Neural cell (in vitro differentiated cells): ENCODE measurements around the gene AOX1. TPM values are rescaled to one million over a fixed set of nuclear protein-coding genes. Genes with fewer than 3 reads are reported as not detected.

ENCODE experiments used
- H2AFZ ChIP-seq: fragments of 200-600, 300-800 bp; sonication (generic), shearing (Covaris generic); 2 replicates; pipeline ENCODE4 v1.6.0; 2014; ENCODE audit warnings: low read depth, mild to moderate bottlenecking, antibody characterized with exemption, low read length, moderate library complexity
- H3F3A ChIP-seq: fragments of 200-600 bp; shearing (Covaris generic); 2 replicates; pipeline ENCODE4 v1.6.1; 2016; ENCODE audit warnings: mild to moderate bottlenecking, moderate library complexity, mixed read lengths, antibody characterized with exemption, low read length; ENCODE audit not compliant: insufficient read depth, poor library complexity, severe bottlenecking
- H3K27ac ChIP-seq: fragments of 200-600, 300-800 bp; sonication (generic), shearing (Covaris generic); 2 replicates; pipeline ENCODE4 v1.5.1; 2014; ENCODE audit warnings: mild to moderate bottlenecking, low read length, moderate library complexity
- H3K27me3 ChIP-seq: fragments of 300-800, 200-600 bp; sonication (generic), shearing (Covaris generic); 2 replicates; pipeline ENCODE4 v1.6.0; 2014; ENCODE audit warnings: mild to moderate bottlenecking, low read depth, low read length, moderate library complexity; ENCODE audit not compliant: insufficient read depth
- H3K36me3 ChIP-seq: fragments of 300-800, 200-600 bp; sonication (generic), shearing (Covaris generic); 2 replicates; pipeline ENCODE4 v1.5.1; 2014; ENCODE audit warnings: mild to moderate bottlenecking, antibody characterized with exemption, low read length, moderate library complexity; ENCODE audit not compliant: insufficient read depth
- H3K4me2 ChIP-seq: fragments of 300-800, 200-600 bp; sonication (generic), shearing (Covaris generic); 2 replicates; pipeline ENCODE4 v1.6.0; 2014; ENCODE audit warnings: mild to moderate bottlenecking, low read length
- H3K4me3 ChIP-seq: fragments of 300-800, 200-600 bp; sonication (generic), shearing (Covaris generic); 2 replicates; pipeline ENCODE4 v1.5.1; 2014; ENCODE audit warnings: mild to moderate bottlenecking, low read length, moderate library complexity
- H3K79me2 ChIP-seq: fragments of 200-600 bp; shearing (Covaris generic); replicated peaks from 2 replicates; pipeline ENCODE4 v1.6.0; 2014; ENCODE audit warnings: mild to moderate bottlenecking, low read length, moderate library complexity; ENCODE audit not compliant: insufficient read depth
- H3K9ac ChIP-seq: fragments of 300-800, 200-600 bp; sonication (generic), shearing (Covaris generic); 2 replicates; pipeline ENCODE4 v1.6.1; 2016; ENCODE audit warnings: mild to moderate bottlenecking, low read length, mixed read lengths
- H3K9me2 ChIP-seq: fragments of 200-600 bp; shearing (Covaris generic); 2 replicates; pipeline ENCODE4 v1.6.1; 2016; ENCODE audit warnings: mild to moderate bottlenecking, low read length, mixed read lengths; ENCODE audit not compliant: insufficient read depth
- H3K9me3 ChIP-seq: fragments of 200-600, 300-800 bp; sonication (generic), shearing (Covaris generic); 2 replicates; pipeline ENCODE4 v1.6.1; 2016; ENCODE audit warnings: mild to moderate bottlenecking, mixed run types, low read length, moderate library complexity, mixed read lengths
- H4K20me1 ChIP-seq: fragments of 200-600 bp; shearing (Covaris generic); 2 replicates; pipeline ENCODE4 v1.6.1; 2016; ENCODE audit warnings: mild to moderate bottlenecking, mixed run types; ENCODE audit not compliant: insufficient read depth
- CTCF ChIP-seq: fragments of 450-650 bp; IDR thresholded peaks from 2 replicates; pipeline ENCODE4 v1.5.1; 2014; ENCODE audit warnings: antibody characterized with exemption, mild to moderate bottlenecking, moderate library complexity; ENCODE audit not compliant: poor library complexity, severe bottlenecking
- EP300 ChIP-seq: fragments of 450-650 bp; conservative IDR thresholded peaks from 2 replicates; pipeline ENCODE4 v1.6.1; 2014; ENCODE audit warnings: antibody characterized with exemption, mild to moderate bottlenecking, moderate library complexity; ENCODE audit not compliant: poor library complexity, severe bottlenecking
- EZH2 ChIP-seq: fragments of 200-600, 300-800 bp; shearing (Covaris generic), sonication (generic); IDR thresholded peaks from 2 replicates; pipeline ENCODE4 v1.6.1; 2014; ENCODE audit warnings: antibody characterized with exemption, low read length, borderline replicate concordance, mild to moderate bottlenecking; ENCODE audit not compliant: insufficient read depth, poor library complexity, severe bottlenecking
- MXI1 ChIP-seq: fragments of 450-650 bp; conservative IDR thresholded peaks from 2 replicates; pipeline ENCODE4 v1.6.1; 2014; ENCODE audit warnings: antibody characterized with exemption, mild to moderate bottlenecking; ENCODE audit not compliant: poor library complexity, severe bottlenecking
- POLR2AphosphoS5 ChIP-seq: IDR thresholded peaks from 2 replicates; pipeline ENCODE4 v1.6.1; 2012
- RAD21 ChIP-seq: fragments of 450-650 bp; conservative IDR thresholded peaks from 2 replicates; pipeline ENCODE4 v1.6.1; 2014; ENCODE audit warnings: antibody characterized with exemption, mild to moderate bottlenecking, moderate library complexity
- REST ChIP-seq: IDR thresholded peaks from 2 replicates; pipeline ENCODE4 v1.6.1; 2012; ENCODE audit warnings: borderline replicate concordance
- SMC3 ChIP-seq: fragments of 450-650 bp; conservative IDR thresholded peaks from 2 replicates; pipeline ENCODE4 v1.6.1; 2014; ENCODE audit warnings: antibody characterized with exemption, mild to moderate bottlenecking, moderate library complexity; ENCODE audit not compliant: poor library complexity
- TAF1 ChIP-seq: IDR thresholded peaks from 2 replicates; pipeline ENCODE4 v1.6.1; 2012; ENCODE audit warnings: low read depth
- polyA plus RNA-seq: library from polyadenylated mRNA; depleted of rRNA; stranded (reverse); fragments of >200 nt; gene quantifications from 2 replicates; pipeline ENCODE4 v1.2.3, GENCODE V29; 2014

Gene AOX1
- polyA plus RNA-seq, 1 donor from 2014 or later = not detected

- Histone ChIP-seq H3K27ac (no peak overlapping the region), H3K9ac (no peak overlapping the region), H3K27me3 (no peaks in the 10 kb centered on the region), H3K36me3 (no peaks in the 10 kb centered on the region), H3K9me3 (no peaks in the 10 kb centered on the region), H3K4me3 (no peak overlapping the region), H2AFZ (no peak overlapping the region), H3K9me2 (no peaks in the 10 kb centered on the region), H3K79me2 (no peaks in the 10 kb centered on the region), H3F3A (no peaks in the 10 kb centered on the region), H4K20me1 (no peaks in the 10 kb centered on the region), H3K4me2 (no peak overlapping the region)
- TF ChIP-seq SMC3 (no peak), EZH2 (no peak), REST (no peak), MXI1 (no peak), RAD21 (no peak), EP300 (no peak), TAF1 (no peak), POLR2AphosphoS5 (no peak), CTCF (no peak)
These were observed 108.1 kb downstream of the AOX1 start for GRCh38 chr2:200693836-200694470.

- H3K4me2 ChIP-seq = no peak overlapping the region
These were observed 109.4 kb downstream of the AOX1 start for GRCh38 chr2:200695191-200695590.

More at GRCh38 chr2:200695191-200695590, 109.4 kb downstream of the AOX1 start:
- Histone ChIP-seq H4K20me1 (no peaks in the 10 kb centered on the region), H3K27me3 (no peaks in the 10 kb centered on the region), H3K9me3 (no peaks in the 10 kb centered on the region), H2AFZ (no peak overlapping the region), H3K9ac (no peak overlapping the region), H3K27ac (no peak overlapping the region), H3K4me3 (no peak overlapping the region), H3K9me2 (no peaks in the 10 kb centered on the region), H3K36me3 (no peaks in the 10 kb centered on the region), H3K79me2 (no peaks in the 10 kb centered on the region), H3F3A (no peaks in the 10 kb centered on the region)
- TF ChIP-seq SMC3 (no peak), POLR2AphosphoS5 (no peak), CTCF (no peak), TAF1 (no peak), EP300 (no peak)
